SHP77 (cell line): ENCODE data around the gene OR2L5.

Source experiments
- DNase-seq, 2 experiments: peaks; one replicate each; lab custom pipeline; 2025; lab: John Stamatoyannopoulos, UW

OR2L5 gene, protein sequence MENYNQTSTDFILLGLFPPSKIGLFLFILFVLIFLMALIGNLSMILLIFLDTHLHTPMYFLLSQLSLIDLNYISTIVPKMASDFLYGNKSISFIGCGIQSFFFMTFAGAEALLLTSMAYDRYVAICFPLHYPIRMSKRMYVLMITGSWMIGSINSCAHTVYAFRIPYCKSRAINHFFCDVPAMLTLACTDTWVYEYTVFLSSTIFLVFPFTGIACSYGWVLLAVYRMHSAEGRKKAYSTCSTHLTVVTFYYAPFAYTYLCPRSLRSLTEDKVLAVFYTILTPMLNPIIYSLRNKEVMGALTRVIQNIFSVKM

DNA sequence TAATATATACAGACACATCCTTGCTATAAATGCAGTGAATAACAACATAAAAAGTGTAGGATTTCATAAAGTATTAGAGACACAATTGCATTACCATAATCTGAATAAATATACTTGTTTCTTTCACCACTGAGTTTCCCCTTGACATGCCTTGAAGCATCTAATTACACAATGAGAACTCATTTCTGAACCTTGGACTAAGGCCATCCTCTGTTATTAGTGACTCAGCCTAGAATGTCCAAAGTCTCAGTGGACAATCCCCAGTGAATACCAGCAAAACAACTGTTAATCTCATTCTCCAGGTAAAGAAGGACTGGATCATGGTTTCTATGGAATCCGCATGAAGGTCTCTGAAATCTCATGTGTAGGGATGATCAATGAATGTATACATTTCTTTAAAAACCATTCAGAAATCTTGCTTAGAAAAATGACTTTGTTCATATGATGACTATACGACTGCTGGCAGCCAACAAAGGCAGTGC is at the start of gene OR2L5:
Gene OR2L5 (plus strand): TSS at position 432 of the 482 bp plus-strand sequence. CDS start 8,288 bp downstream, outside the sequence.
- DNase-seq, result no peak

GRCh38 chr1:247964933-247965332 is 48.5 kb upstream of the OR2L5 start, which contains the start of gene OR2AK2:
TSS of gene OR2AK2 (plus strand) at chr1:247965233. CDS start at chr1:247965377, 144 bp downstream.
- DNase-seq, result no peak

DNA sequence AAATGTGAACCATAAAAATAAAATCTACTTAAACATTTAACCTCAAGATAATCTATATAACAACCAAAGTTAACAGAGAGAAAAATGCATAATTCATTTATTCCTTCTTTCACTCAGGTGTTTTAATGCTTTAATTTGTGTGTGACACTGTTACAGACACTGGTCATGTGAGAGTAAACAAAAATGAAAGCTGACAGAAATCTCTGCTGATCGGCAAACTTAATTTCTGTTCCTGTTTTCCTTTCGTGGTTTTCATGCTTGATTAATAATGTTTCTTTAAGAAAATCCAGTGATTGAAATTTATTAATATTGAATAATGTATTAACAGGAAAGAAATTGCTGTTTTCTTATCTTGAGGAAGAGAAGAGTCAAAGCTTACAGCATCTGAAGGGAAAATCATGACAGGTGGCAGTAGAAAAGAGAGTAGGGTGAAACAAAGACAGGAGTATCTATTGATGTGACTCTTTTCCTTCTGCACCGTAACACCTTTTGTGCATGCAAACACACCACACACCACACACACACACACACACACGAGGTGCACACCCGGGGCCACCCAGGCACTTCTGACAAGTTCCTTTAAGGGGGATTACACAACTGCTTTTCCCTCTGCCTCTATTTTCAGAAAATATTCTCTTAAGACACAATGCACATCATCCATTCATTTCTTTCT is 46.8 kb upstream of the OR2L5 start:
- no peak for DNase-seq

DNA sequence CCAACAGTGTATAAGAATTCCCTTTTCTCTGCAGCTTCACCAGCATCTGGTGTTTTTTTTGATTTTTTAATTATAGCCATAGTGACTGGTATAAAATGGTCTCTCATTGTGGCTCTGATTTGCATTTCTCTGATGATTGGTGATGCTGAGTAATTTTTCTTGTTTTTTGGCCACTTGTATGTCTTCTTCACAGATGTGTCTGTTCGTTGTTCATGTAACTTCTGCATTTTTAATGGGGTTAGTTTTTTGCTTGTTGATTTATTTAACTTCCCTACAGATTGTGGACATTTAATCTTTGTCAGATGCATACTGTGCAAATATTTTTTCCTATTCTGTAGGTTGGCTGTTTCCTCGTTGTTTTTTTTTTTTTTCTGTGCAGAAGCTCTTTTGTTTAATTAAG is 20.5 kb upstream of the OR2L5 start:
- no peak for DNase-seq

GRCh38 chr1:247998811-247999210 is 14.6 kb upstream of the OR2L5 start:
- no peak for DNase-seq

DNA sequence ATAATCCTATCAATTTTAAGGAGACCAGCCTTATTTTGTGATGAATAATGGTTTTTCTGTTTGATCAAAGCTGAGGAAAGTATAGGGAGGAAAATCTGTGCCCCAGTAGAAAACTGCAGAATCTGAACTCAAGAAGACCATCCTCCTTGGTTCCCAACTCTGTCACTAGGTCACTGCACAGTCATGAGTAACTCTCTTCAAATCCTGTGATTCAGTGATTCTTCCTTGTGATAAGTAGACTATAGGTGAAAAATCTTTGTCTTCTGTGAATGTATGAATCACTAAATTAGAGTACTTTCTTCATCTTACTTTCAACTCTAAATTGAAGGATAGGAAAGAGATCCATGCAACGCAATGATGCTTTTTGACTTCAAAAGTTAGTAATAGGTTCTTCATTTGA is 13.3 kb upstream of the OR2L5 start:
- no peak for DNase-seq

GRCh38 chr1:248007778-248008177 is 5.7 kb upstream of the OR2L5 start:
- no peak for DNase-seq

DNA sequence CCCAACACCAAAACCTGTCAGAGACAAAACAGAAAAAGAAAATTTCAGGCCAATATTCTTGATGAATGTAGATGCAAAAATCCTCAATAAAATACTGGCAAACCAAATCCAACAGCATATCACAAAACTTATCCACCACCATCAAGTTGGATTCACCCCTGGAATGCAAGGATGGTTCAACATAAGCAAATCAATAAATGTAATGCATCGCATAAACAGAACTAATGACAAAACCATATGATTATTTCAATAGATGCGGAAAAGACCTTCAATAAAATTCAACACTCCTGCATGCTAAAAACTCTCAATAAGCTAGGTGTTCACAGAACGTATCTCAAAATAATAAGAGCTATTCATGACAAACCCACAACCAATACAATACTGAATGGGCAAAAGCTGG is 3.8 kb upstream of the OR2L5 start:
- DNase-seq, result no peak

DNA sequence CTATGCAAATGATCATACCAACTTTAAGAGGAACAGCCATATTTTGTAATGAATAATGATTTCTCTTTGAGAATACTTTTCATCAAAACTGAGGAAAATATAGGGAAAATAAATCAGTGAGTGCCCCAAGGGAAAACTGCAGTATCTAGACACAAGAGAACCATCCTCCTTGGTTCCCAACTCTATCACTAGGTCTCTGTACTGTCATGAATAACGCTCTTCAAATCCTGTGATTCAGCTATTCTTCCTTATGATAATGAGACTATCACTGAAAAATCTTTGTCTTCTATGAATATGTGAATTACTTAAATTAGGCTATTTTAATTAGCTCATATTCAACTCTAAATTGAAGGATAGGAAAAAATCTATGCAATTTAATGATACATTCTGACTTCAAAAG is 2.3 kb downstream of the OR2L5 start:
- no peak for DNase-seq

- DNase-seq, result no peak
These were observed 16.3 kb downstream of the OR2L5 start, which contains the start of gene OR2L2 for GRCh38 chr1:248029770-248030169. TSS of gene OR2L2 (plus strand) at chr1:248030070. CDS start at chr1:248038268, 8,198 bp downstream.

DNA sequence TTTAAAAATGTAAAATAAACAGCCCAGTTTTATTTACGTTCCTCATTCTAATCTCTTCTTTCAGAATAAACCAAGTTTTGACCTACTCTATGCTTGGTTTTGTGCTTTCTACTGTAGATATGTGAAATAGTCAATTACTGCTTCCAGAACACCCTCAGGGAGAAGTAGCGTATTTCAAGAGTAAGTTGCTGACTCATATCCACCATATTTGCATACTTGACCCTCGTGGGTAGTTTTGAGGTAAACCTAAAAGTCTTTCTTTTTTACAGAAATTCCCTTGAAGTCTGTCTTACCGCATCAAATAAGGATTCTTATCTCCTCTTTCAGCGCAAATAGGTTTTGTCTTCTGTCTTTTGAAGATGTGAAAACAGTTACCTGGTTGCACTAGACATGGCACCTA is 31.7 kb downstream of the OR2L5 start:
- no peak for DNase-seq

DNA sequence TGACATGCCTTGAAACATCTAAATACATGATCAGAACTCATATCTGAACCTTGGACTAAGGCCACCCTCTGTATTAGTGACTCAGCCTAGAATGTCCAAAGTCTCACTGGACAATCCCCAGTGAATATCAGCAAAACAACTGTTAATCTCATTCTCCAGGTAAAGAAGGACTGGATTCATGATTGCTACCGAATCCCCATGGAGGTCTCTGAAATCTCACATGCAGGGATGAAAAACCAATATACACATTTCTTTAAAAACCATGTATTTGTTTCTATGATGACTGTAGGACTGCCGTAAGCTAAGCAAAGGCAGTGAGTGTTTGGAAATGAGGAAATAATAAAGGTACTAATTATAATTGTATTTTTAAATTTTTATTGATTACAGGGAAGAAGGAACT is 33.1 kb downstream of the OR2L5 start, which contains the start of gene OR2L3:
Gene OR2L3 (plus strand): TSS at position 301 of the 400 bp plus-strand sequence. CDS start 13,846 bp downstream, outside the sequence.
- DNase-seq, result no peak

- no peak for DNase-seq
These were observed 33.5 kb downstream of the OR2L5 start for GRCh38 chr1:248047008-248047407.

- no peak for DNase-seq
These were observed 41.2 kb downstream of the OR2L5 start for GRCh38 chr1:248054671-248055070.

DNA sequence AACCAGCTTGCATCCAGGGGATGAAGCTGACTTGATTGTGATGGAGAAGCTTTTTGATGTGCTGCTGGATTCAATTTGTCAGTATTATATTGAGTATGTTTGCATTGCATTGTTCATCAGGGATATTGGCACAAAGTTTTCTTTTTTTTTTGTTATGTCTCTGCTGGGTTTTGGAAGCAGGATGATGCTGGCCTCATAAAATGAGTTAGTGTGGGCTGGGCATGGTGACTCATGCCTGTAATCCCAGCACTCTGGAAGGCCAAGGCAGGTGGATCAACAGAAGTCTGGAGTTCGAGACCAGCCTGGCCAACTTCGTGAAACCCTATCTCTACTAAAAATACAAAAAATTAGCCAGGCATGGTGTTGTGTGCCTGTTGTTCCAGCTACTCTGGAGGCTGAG is 41.8 kb downstream of the OR2L5 start:
- no peak for DNase-seq

GRCh38 chr1:248065071-248065470 is 51.6 kb downstream of the OR2L5 start:
- DNase-seq, result no peak

DNA sequence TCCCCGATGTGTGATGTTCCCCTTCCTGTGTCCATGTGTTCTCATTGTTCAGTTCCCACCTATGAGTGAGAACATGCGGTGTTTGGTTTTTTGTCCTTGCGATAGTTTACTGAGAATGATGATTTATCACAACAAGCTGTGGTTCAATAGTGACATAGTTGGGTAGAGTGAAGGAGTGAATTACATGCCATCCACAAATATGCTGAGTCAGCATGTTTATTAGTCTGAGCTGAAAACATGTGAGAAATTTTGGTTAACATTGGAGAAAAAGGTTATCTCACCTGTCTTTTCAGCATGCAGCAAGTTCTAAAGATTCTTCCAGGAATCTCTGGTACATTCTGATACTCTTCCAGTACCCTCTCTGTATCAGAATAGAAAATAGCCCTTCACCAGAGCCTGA is 52.1 kb downstream of the OR2L5 start:
- DNase-seq, result no peak
